Rectal smooth muscle tissue (tissue), 1 donor: ENCODE data around the gene RBM47.

Experiments used
- H3K27ac ChIP-seq: one replicate; pipeline ENCODE4 v1.7.0; 2013; ENCODE audit warnings: low read depth, low read length, inconsistent platforms
- H3K27me3 ChIP-seq: one replicate; pipeline ENCODE4 v1.7.0; 2013; ENCODE audit warnings: low read length; ENCODE audit not compliant: control insufficient read depth, insufficient read depth
- H3K36me3 ChIP-seq: one replicate; pipeline ENCODE4 v1.7.0; 2013; ENCODE audit warnings: low read length; ENCODE audit not compliant: control insufficient read depth, insufficient read depth
- H3K4me1 ChIP-seq: one replicate; pipeline ENCODE4 v1.7.0; 2013; ENCODE audit warnings: low read length; ENCODE audit not compliant: control insufficient read depth, insufficient read depth
- H3K4me3 ChIP-seq: one replicate; pipeline ENCODE4 v1.7.0; 2013; ENCODE audit warnings: low read length
- H3K9ac ChIP-seq: one replicate; pipeline ENCODE4 v1.7.0; 2013; ENCODE audit warnings: low read length

Gene RBM47

GRCh38 chr4:40582413-40582812 is 47.3 kb downstream of the RBM47 start:
- no peaks in the 10 kb centered on the region for H3K4me1 ChIP-seq

GRCh38 chr4:40581254-40582140 is 48.2 kb downstream of the RBM47 start:
- Histone ChIP-seq H3K4me3 (no peak overlapping the region), H3K9ac (no peak overlapping the region), H3K27me3 (no peaks in the 10 kb centered on the region), H3K27ac (no peak overlapping the region), H3K4me1 (no peaks in the 10 kb centered on the region), H3K36me3 (no peaks in the 10 kb centered on the region)

More at GRCh38 chr4:40582413-40582812, 47.3 kb downstream of the RBM47 start:
- Histone ChIP-seq H3K36me3 (no peaks in the 10 kb centered on the region), H3K27me3 (no peaks in the 10 kb centered on the region), H3K27ac (no peak overlapping the region), H3K4me3 (no peak overlapping the region), H3K9ac (no peak overlapping the region)

- H3K4me3 ChIP-seq, result no peak overlapping the region
- H3K36me3 ChIP-seq, result no peaks in the 10 kb centered on the region
- no peak overlapping the region for H3K9ac ChIP-seq
- H3K4me1 ChIP-seq, result no peaks in the 10 kb centered on the region
- H3K27me3 ChIP-seq, result no peaks in the 10 kb centered on the region
- no peak overlapping the region for H3K27ac ChIP-seq
Measured at GRCh38 chr4:40579983-40580382, 49.7 kb downstream of the RBM47 start.

- Histone ChIP-seq H3K27me3 (no peaks in the 10 kb centered on the region), H3K9ac (no peak overlapping the region), H3K4me1 (no peaks in the 10 kb centered on the region), H3K27ac (peak overlapping the region; percentile 24), H3K4me3 (no peak overlapping the region), H3K36me3 (no peaks in the 10 kb centered on the region)
Measured at GRCh38 chr4:40577588-40578253, 51.9 kb downstream of the RBM47 start.

GRCh38 chr4:40576651-40577480 is 52.8 kb downstream of the RBM47 start:
- H3K9ac ChIP-seq, result no peak overlapping the region

GRCh38 chr4:40575846-40576245 is 53.8 kb downstream of the RBM47 start:
- H3K36me3 ChIP-seq, result no peaks in the 10 kb centered on the region
- H3K27me3 ChIP-seq, result no peaks in the 10 kb centered on the region
- H3K4me3 ChIP-seq, result no peak overlapping the region
- no peak overlapping the region for H3K9ac ChIP-seq
- no peaks in the 10 kb centered on the region for H3K4me1 ChIP-seq
- no peak overlapping the region for H3K27ac ChIP-seq

More at GRCh38 chr4:40576651-40577480, 52.8 kb downstream of the RBM47 start:
- no peaks in the 10 kb centered on the region for H3K36me3 ChIP-seq
- no peaks in the 10 kb centered on the region for H3K4me1 ChIP-seq
- H3K27me3 ChIP-seq, result no peaks in the 10 kb centered on the region
- H3K4me3 ChIP-seq, result peak overlapping the region; percentile 57
- no peak overlapping the region for H3K27ac ChIP-seq

GRCh38 chr4:40573593-40574311 is 55.9 kb downstream of the RBM47 start:
- H3K9ac ChIP-seq, result no peak overlapping the region
- no peaks in the 10 kb centered on the region for H3K27me3 ChIP-seq
- H3K27ac ChIP-seq, result no peak overlapping the region
- H3K36me3 ChIP-seq, result no peaks in the 10 kb centered on the region
- H3K4me1 ChIP-seq, result no peaks in the 10 kb centered on the region
- H3K4me3 ChIP-seq, result no peak overlapping the region

- no peak overlapping the region for H3K4me3 ChIP-seq
- H3K27ac ChIP-seq, result no peak overlapping the region
- no peak overlapping the region for H3K9ac ChIP-seq
- no peaks in the 10 kb centered on the region for H3K36me3 ChIP-seq
- no peaks in the 10 kb centered on the region for H3K27me3 ChIP-seq
- H3K4me1 ChIP-seq, result no peaks in the 10 kb centered on the region
Measured at GRCh38 chr4:40572692-40573310, 56.9 kb downstream of the RBM47 start.

GRCh38 chr4:40571208-40571607 is 58.5 kb downstream of the RBM47 start:
- no peak overlapping the region for H3K4me3 ChIP-seq
- no peak overlapping the region for H3K27ac ChIP-seq
- no peak overlapping the region for H3K9ac ChIP-seq
- H3K36me3 ChIP-seq, result no peaks in the 10 kb centered on the region
- no peaks in the 10 kb centered on the region for H3K4me1 ChIP-seq
- H3K27me3 ChIP-seq, result no peaks in the 10 kb centered on the region

GRCh38 chr4:40570348-40571077 is 59.2 kb downstream of the RBM47 start:
- H3K4me3 ChIP-seq, result no peak overlapping the region

GRCh38 chr4:40564815-40565483 is 64.7 kb downstream of the RBM47 start:
- Histone ChIP-seq H3K4me1 (no peaks in the 10 kb centered on the region), H3K27ac (no peak overlapping the region), H3K27me3 (no peaks in the 10 kb centered on the region), H3K4me3 (no peak overlapping the region), H3K36me3 (no peaks in the 10 kb centered on the region), H3K9ac (no peak overlapping the region)

More at GRCh38 chr4:40570348-40571077, 59.2 kb downstream of the RBM47 start:
- Histone ChIP-seq H3K36me3 (no peaks in the 10 kb centered on the region), H3K27ac (no peak overlapping the region), H3K27me3 (no peaks in the 10 kb centered on the region), H3K9ac (no peak overlapping the region), H3K4me1 (no peaks in the 10 kb centered on the region)
